Uterus (tissue), 4 donors: Measurements from ENCODE around the gene GIGYF2. TPM values are rescaled to one million over a fixed set of nuclear protein-coding genes. Genes with fewer than 3 reads are reported as not detected.
A peak's percentile ranks its signal among the peaks of the same experiment; 100 is the strongest.

Experiments
- DNase-seq, 2 donors: peaks; one replicate each; pipeline ENCODE4 v3.0.0-alpha.2; 2019 to 2020
- H3K27ac ChIP-seq, 2 donors: fragments of 200-600 bp; sonication (generic); 1 replicate in 1 of 2; 2 replicates in 1 of 2; pipeline ENCODE4 v1.5.1; 2016 to 2018
- H3K27me3 ChIP-seq, 2 donors: fragments of 200-600 bp; sonication (generic); one replicate each; pipeline ENCODE4 v1.5.1; 2018 to 2019; ENCODE audit warnings: control low read depth in 1 of 2
- H3K36me3 ChIP-seq, 2 donors: fragments of 200-600 bp; sonication (generic); one replicate each; pipeline ENCODE4 v1.5.1; 2019; ENCODE audit warnings: control low read depth in 1 of 2
- H3K4me1 ChIP-seq, 2 donors: fragments of 200-600 bp; sonication (generic); one replicate each; pipeline ENCODE4 v1.5.1; 2018 to 2019; ENCODE audit warnings: control low read depth in 1 of 2
- H3K4me3 ChIP-seq, 2 donors: fragments of 200-600 bp; sonication (generic); 1 replicate in 1 of 2; 2 replicates in 1 of 2; pipeline ENCODE4 v1.5.1; 2018 to 2019; ENCODE audit warnings: mild to moderate bottlenecking in 1 of 2
- H3K9me3 ChIP-seq, 2 donors: fragments of 200-600 bp; sonication (generic); one replicate each; pipeline ENCODE4 v1.5.1; 2019; ENCODE audit warnings: control low read depth in 1 of 2
- CTCF ChIP-seq, 4 experiments: fragments of 200-600 bp in 2 of 4; fragments of 450-650 bp in 2 of 4; sonication (generic) in 2 of 4; IDR thresholded peaks; one replicate each; pipeline ENCODE4 v1.5.1; 2016 to 2019; ENCODE audit warnings: antibody characterized with exemption in 4 of 4, mild to moderate bottlenecking in 2 of 4, moderate library complexity in 1 of 4
- POLR2A ChIP-seq, 2 donors: fragments of 450-650 bp; IDR thresholded peaks; one replicate each; pipeline ENCODE4 v1.6.1; 2016; ENCODE audit warnings: antibody characterized with exemption in 2 of 2, mild to moderate bottlenecking in 1 of 2, moderate library complexity in 1 of 2
- intact Hi-C: fragments of 100-400 bp; cut with DNase I; formaldehyde crosslinking; loops from one replicate; pipeline ENCODE4 v1.15.1; 2023; ENCODE audit warnings: low total_unique reads
- total RNA-seq, 4 donors: library from RNA; depleted of rRNA in 3 of 4; stranded (reverse); fragments of >200 nt in 3 of 4; gene quantifications; one replicate each; pipeline versions ENCODE4 v1.1.0 to v1.2.4, GENCODE V29; 2014 to 2023
- donor health status: DM: yes; HTN: yes; CAD: no.

GIGYF2 gene
- total RNA-seq, 4 donors from 2014 or later = 16.5 to 125 (median 97.3) TPM

- H3K27ac ChIP-seq = no peak overlapping the region
- H3K4me1 ChIP-seq = no peaks in the 10 kb centered on the region
- no peak for DNase-seq
- no peak overlapping the region for H3K4me3 ChIP-seq
- H3K9me3 ChIP-seq = no peaks in the 10 kb centered on the region
- TF ChIP-seq POLR2A (IDR thresholded peaks at IDR 0.05) (no peak), CTCF (IDR thresholded peaks at IDR 0.05) (no peak)
- no peaks in the 10 kb centered on the region for H3K36me3 ChIP-seq
- H3K27me3 ChIP-seq = no peaks in the 10 kb centered on the region
- intact Hi-C loops = loop anchor here (10.0 kb wide), 1 partner anchor 53 kb away; no protein-coding TSS in a partner anchor
Measured at GRCh38 chr2:232667989-232668583, 29.0 kb upstream of the GIGYF2 start.

- TF ChIP-seq CTCF (IDR thresholded peaks at IDR 0.05) (peak; percentile 29 to 59 (median 48)), POLR2A (IDR thresholded peaks at IDR 0.05) (no peak)
- no peak overlapping the region for H3K27ac ChIP-seq
- H3K4me1 ChIP-seq = no peaks in the 10 kb centered on the region
- H3K36me3 ChIP-seq = no peaks in the 10 kb centered on the region
- intact Hi-C loops = loop anchor here (10.0 kb wide), 1 partner anchor 54 kb away; no protein-coding TSS in a partner anchor
- H3K9me3 ChIP-seq = no peaks in the 10 kb centered on the region
- DNase-seq = peak; percentile 27 to 46
- no peak overlapping the region for H3K4me3 ChIP-seq
- no peaks in the 10 kb centered on the region for H3K27me3 ChIP-seq
Measured at GRCh38 chr2:232668805-232669444, 28.2 kb upstream of the GIGYF2 start.

GRCh38 chr2:232672588-232672987 lies 24.5 kb upstream of the GIGYF2 start:
- H3K9me3 ChIP-seq = no peaks in the 10 kb centered on the region
- H3K36me3 ChIP-seq = no peaks in the 10 kb centered on the region
- TF ChIP-seq CTCF (IDR thresholded peaks at IDR 0.05) (no peak), POLR2A (IDR thresholded peaks at IDR 0.05) (no peak)
- no peak for DNase-seq
- intact Hi-C loops = no loop called here
- H3K4me1 ChIP-seq = no peaks in the 10 kb centered on the region
- H3K4me3 ChIP-seq = no peak overlapping the region
- H3K27ac ChIP-seq = no peak overlapping the region
- H3K27me3 ChIP-seq = no peaks in the 10 kb centered on the region

GRCh38 chr2:232674491-232674890 lies 22.6 kb upstream of the GIGYF2 start:
- no peak overlapping the region for H3K27ac ChIP-seq
- no peaks in the 10 kb centered on the region for H3K9me3 ChIP-seq
- no peaks in the 10 kb centered on the region for H3K27me3 ChIP-seq
- no peaks in the 10 kb centered on the region for H3K4me1 ChIP-seq
- no peaks in the 10 kb centered on the region for H3K36me3 ChIP-seq
- TF ChIP-seq POLR2A (IDR thresholded peaks at IDR 0.05) (no peak), CTCF (IDR thresholded peaks at IDR 0.05) (no peak)
- DNase-seq = no peak
- intact Hi-C loops = no loop called here
- H3K4me3 ChIP-seq = no peak overlapping the region

- intact Hi-C loops = no loop called here
- no peak for TF ChIP-seq CTCF (IDR thresholded peaks at IDR 0.05)
- TF ChIP-seq POLR2A (IDR thresholded peaks at IDR 0.05) = no peak
- Histone ChIP-seq H3K27me3 (no peaks in the 10 kb centered on the region), H3K4me3 (no peak overlapping the region), H3K36me3 (no peaks in the 10 kb centered on the region), H3K9me3 (no peaks in the 10 kb centered on the region), H3K27ac (no peak overlapping the region), H3K4me1 (no peaks in the 10 kb centered on the region)
- no peak for DNase-seq
Measured at GRCh38 chr2:232675381-232675780, 21.8 kb upstream of the GIGYF2 start.
